GM12878 (cell line): ENCODE results near the gene UTP4.

Source experiments
- BACH1 ChIP-seq: fragments of 450-650 bp; IDR thresholded peaks from 2 replicates; pipeline ENCODE4 v1.6.1; 2017; ENCODE audit warnings: mild to moderate bottlenecking, borderline replicate concordance
- CEBPZ ChIP-seq: fragments of 150-350 bp; IDR thresholded peaks from 2 replicates; pipeline ENCODE4 v1.6.1; 2016; ENCODE audit warnings: low read depth, low read length
- CTCF ChIP-seq, 3 experiments: IDR thresholded peaks in 2 of 3; conservative IDR thresholded peaks in 1 of 3; 2 replicates each; pipeline ENCODE4 v1.5.1; 2011; ENCODE audit warnings: low read depth in 3 of 3, low read length in 3 of 3, mild to moderate bottlenecking in 3 of 3, control low read depth in 2 of 3, moderate library complexity in 2 of 3, inconsistent platforms in 1 of 3, mixed read lengths in 1 of 3; ENCODE audit not compliant: control insufficient read depth in 2 of 3, insufficient read depth in 1 of 3; ENCODE audit errors: extremely low read depth in 1 of 3
- EZH2 ChIP-seq: IDR thresholded peaks from 2 replicates; pipeline ENCODE4 v1.6.1; 2012; ENCODE audit warnings: low read depth, mild to moderate bottlenecking, control low read depth, inconsistent platforms, low read length, borderline replicate concordance; ENCODE audit not compliant: control insufficient read depth
- FOS ChIP-seq: IDR thresholded peaks from 3 replicates; pipeline ENCODE4 v1.6.1; 2011; ENCODE audit warnings: borderline replicate concordance; ENCODE audit not compliant: insufficient read length; ENCODE audit errors: extremely low read depth
- MAX ChIP-seq: IDR thresholded peaks from 2 replicates; pipeline ENCODE4 v1.6.1; 2012; ENCODE audit warnings: low read depth, low read length, improper control_type of control experiment
- NR2F1 ChIP-seq: fragments of 450-650 bp; conservative IDR thresholded peaks from 2 replicates; pipeline ENCODE4 v1.6.1; 2017; ENCODE audit warnings: mild to moderate bottlenecking
- POLR2AphosphoS5 ChIP-seq: IDR thresholded peaks from 2 replicates; pipeline ENCODE4 v1.6.1; 2011; ENCODE audit warnings: mild to moderate bottlenecking, low read length, inconsistent platforms
- SREBF2 ChIP-seq: IDR thresholded peaks from 2 replicates; pipeline ENCODE4 v1.6.1; 2012; ENCODE audit warnings: mild to moderate bottlenecking, low read length
- TBL1XR1 ChIP-seq: IDR thresholded peaks from 2 replicates; pipeline ENCODE4 v1.6.1; 2012; ENCODE audit warnings: low read depth, low read length, improper control_type of control experiment
- TCF12 ChIP-seq: IDR thresholded peaks from 2 replicates; pipeline ENCODE4 v1.6.1; 2011; ENCODE audit warnings: low read depth, mild to moderate bottlenecking, low read length
- ZBTB33 ChIP-seq: fragments of 450-650 bp; IDR thresholded peaks from 2 replicates; pipeline ENCODE4 v1.6.1; 2017; ENCODE audit warnings: mild to moderate bottlenecking
- ZBTB40 ChIP-seq: fragments of 450-650 bp; IDR thresholded peaks from 2 replicates; pipeline ENCODE4 v1.6.1; 2016; ENCODE audit warnings: mild to moderate bottlenecking, moderate library complexity, borderline replicate concordance
- TF ChIP-seq, protein P1 (sequence below): IDR thresholded peaks from 2 replicates; pipeline ENCODE4 v1.6.1; 2012; ENCODE audit warnings: low read depth, low read length, improper control_type of control experiment

DNA sequence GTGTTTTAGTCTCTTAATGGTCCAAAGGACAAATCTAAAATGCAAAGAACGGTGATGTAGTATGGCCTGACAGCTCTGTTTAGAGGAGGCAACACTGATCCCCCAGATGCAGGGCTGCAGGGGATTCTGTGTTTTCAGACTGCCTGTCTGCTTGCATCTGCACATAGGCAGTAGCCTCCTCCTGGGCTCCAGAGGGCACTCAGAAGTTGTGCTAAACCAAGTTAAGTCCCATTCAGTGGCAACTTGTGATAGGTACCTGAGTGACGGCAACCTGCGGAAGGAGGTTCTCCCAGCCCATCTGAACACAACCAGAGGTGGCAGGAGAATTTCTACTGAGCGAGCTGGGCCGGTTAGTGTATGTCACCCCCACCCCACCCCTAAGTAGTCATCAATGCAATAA lies 17.1 kb upstream of the UTP4 start:
- TF ChIP-seq CTCF (IDR thresholded peaks at IDR 0.05 in 2 of 3, conservative IDR thresholded peaks at IDR 0.05 in 1 of 3; ENCODE audit: control insufficient read depth in 2 of 3, extremely low read depth in 1 of 3, insufficient read depth in 1 of 3, low read depth in 3 of 3, low read length in 3 of 3) (no peak), ZBTB33 (no peak), BACH1 (no peak), TBL1XR1 (no peak), ZBTB40 (no peak), EZH2 (no peak), MAX (no peak), SREBF2 (no peak), NR2F1 (no peak), POLR2AphosphoS5 (no peak), FOS (no peak), CEBPZ (no peak), TCF12 (no peak)
- TF ChIP-seq, protein P1, sequence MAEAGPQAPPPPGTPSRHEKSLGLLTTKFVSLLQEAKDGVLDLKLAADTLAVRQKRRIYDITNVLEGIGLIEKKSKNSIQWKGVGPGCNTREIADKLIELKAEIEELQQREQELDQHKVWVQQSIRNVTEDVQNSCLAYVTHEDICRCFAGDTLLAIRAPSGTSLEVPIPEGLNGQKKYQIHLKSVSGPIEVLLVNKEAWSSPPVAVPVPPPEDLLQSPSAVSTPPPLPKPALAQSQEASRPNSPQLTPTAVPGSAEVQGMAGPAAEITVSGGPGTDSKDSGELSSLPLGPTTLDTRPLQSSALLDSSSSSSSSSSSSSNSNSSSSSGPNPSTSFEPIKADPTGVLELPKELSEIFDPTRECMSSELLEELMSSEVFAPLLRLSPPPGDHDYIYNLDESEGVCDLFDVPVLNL: no peak
